HEK293 (cell line): ENCODE measurements around the gene SMIM30.
"Not testable (repeated sequence)": the region's sequence is repeated elsewhere in the genome, so short reads cannot be mapped to it uniquely, and the experiment has no call there.

ENCODE experiments used
- CTCF ChIA-PET: fragments of 350-600 bp; formaldehyde crosslinking; extraction: SDS; loops from one replicate; lab custom pipeline; 2021; ENCODE audit warnings: antibody characterized with exemption; lab: Yijun Ruan, JAX
- POLR2A ChIA-PET: fragments of 300-600 bp; formaldehyde crosslinking; extraction: SDS; loops from one replicate; lab custom pipeline; 2020; ENCODE audit warnings: antibody characterized with exemption, inconsistent platforms; lab: Yijun Ruan, JAX
- H3K27ac ChIP-seq: fragments of 200-500 bp; sonication (Bioruptor generic); 2 replicates; pipeline ENCODE4 v1.5.1; 2014; ENCODE audit warnings: low read depth, low read length, control low read depth, inconsistent platforms; ENCODE audit errors: extremely low read depth
- H3K36me3 ChIP-seq, 2 experiments: fragments of 200-500 bp in 1 of 2; sonication (Bioruptor generic) in 1 of 2; 1 replicate in 1 of 2; 2 replicates in 1 of 2; pipeline ENCODE4 v1.5.1; 2014 to 2017; ENCODE audit warnings: inconsistent platforms in 2 of 2, low read length in 2 of 2; ENCODE audit not compliant: control insufficient read depth in 2 of 2, insufficient read depth in 1 of 2
- H3K4me1 ChIP-seq: fragments of 200-500 bp; sonication (Bioruptor generic); 2 replicates; pipeline ENCODE4 v1.5.1; 2014; ENCODE audit warnings: mild to moderate bottlenecking, low read length, inconsistent platforms; ENCODE audit not compliant: control insufficient read depth, insufficient read depth
- H3K4me3 ChIP-seq: 2 replicates; pipeline ENCODE4 v1.5.1; 2011; ENCODE audit warnings: low read depth, mild to moderate bottlenecking, control low read depth, low read length, moderate library complexity
- H3K9me3 ChIP-seq: fragments of 200-500 bp; sonication (Bioruptor generic); 2 replicates; pipeline ENCODE4 v1.5.1; 2014; ENCODE audit warnings: low read depth, low read length, inconsistent platforms; ENCODE audit not compliant: control insufficient read depth, insufficient read depth
- BCL11A ChIP-seq: fragments of 450-650 bp; formaldehyde crosslinking; IDR thresholded peaks from 2 replicates; pipeline ENCODE4 v1.5.1; 2016; ENCODE audit warnings: low read depth, missing biosample characterization, missing genetic modification characterization
- BCL6B ChIP-seq: fragments of 450-650 bp; formaldehyde crosslinking; IDR thresholded peaks from 2 replicates; pipeline ENCODE4 v1.5.1; 2017; ENCODE audit warnings: missing biosample characterization, missing genetic modification characterization
- CTCF ChIP-seq: fragments of 450-650 bp; formaldehyde crosslinking; IDR thresholded peaks from 2 replicates; pipeline ENCODE4 v1.5.1; 2016; ENCODE audit warnings: missing biosample characterization, missing genetic modification characterization
- KLF9 ChIP-seq: fragments of 450-650 bp; formaldehyde crosslinking; IDR thresholded peaks from 2 replicates; pipeline ENCODE4 v1.5.1; 2016; ENCODE audit warnings: missing biosample characterization, missing genetic modification characterization, low read depth
- MZF1 ChIP-seq: fragments of 450-650 bp; formaldehyde crosslinking; IDR thresholded peaks from 2 replicates; pipeline ENCODE4 v1.5.1; 2017; ENCODE audit warnings: missing biosample characterization, missing genetic modification characterization, borderline replicate concordance
- PRDM1 ChIP-seq: fragments of 450-650 bp; formaldehyde crosslinking; IDR thresholded peaks from 2 replicates; pipeline ENCODE4; 2016; ENCODE audit warnings: missing biosample characterization, missing genetic modification characterization
- ZBTB17 ChIP-seq: fragments of 450-650 bp; formaldehyde crosslinking; IDR thresholded peaks from 2 replicates; pipeline ENCODE4 v1.5.1; 2016; ENCODE audit warnings: missing biosample characterization, missing genetic modification characterization
- ZBTB26 ChIP-seq: fragments of 450-650 bp; formaldehyde crosslinking; optimal IDR thresholded peaks from 2 replicates; pipeline ENCODE3; 2016; ENCODE audit warnings: missing biosample characterization, mild to moderate bottlenecking, missing genetic modification characterization
- ZNF335 ChIP-seq: fragments of 450-650 bp; formaldehyde crosslinking; conservative IDR thresholded peaks from 2 replicates; pipeline ENCODE4 v1.5.1; 2016; ENCODE audit warnings: missing biosample characterization, missing genetic modification characterization
- ZNF366 ChIP-seq: fragments of 450-650 bp; formaldehyde crosslinking; conservative IDR thresholded peaks from 2 replicates; pipeline ENCODE4 v1.5.1; 2016; ENCODE audit warnings: missing biosample characterization, missing genetic modification characterization
- ZNF488 ChIP-seq: fragments of 450-650 bp; formaldehyde crosslinking; IDR thresholded peaks from 2 replicates; pipeline ENCODE4 v1.5.1; 2016; ENCODE audit warnings: missing biosample characterization, missing genetic modification characterization
- ZNF596 ChIP-seq: fragments of 450-650 bp; IDR thresholded peaks from 2 replicates; pipeline ENCODE4 v1.5.0; 2018; ENCODE audit warnings: missing biosample characterization, mild to moderate bottlenecking, missing genetic modification characterization, moderate library complexity
- ZNF654 ChIP-seq: fragments of 450-650 bp; formaldehyde crosslinking; IDR thresholded peaks from 2 replicates; pipeline ENCODE4 v1.5.1; 2016; ENCODE audit warnings: low read depth, missing biosample characterization, missing genetic modification characterization
- ZNF777 ChIP-seq: fragments of 450-650 bp; formaldehyde crosslinking; IDR thresholded peaks from 2 replicates; pipeline ENCODE4 v1.5.1; 2017; ENCODE audit warnings: missing biosample characterization, missing genetic modification characterization, borderline replicate concordance
- ZNF785 ChIP-seq: fragments of 450-650 bp; formaldehyde crosslinking; IDR thresholded peaks from 2 replicates; pipeline ENCODE4 v1.5.1; 2016; ENCODE audit warnings: missing biosample characterization, missing genetic modification characterization
- ZSCAN30 ChIP-seq: fragments of 450-650 bp; IDR thresholded peaks from 2 replicates; pipeline ENCODE4 v1.5.1; 2018; ENCODE audit warnings: missing biosample characterization, mild to moderate bottlenecking, missing genetic modification characterization, moderate library complexity
- ZSCAN4 ChIP-seq: fragments of 450-650 bp; formaldehyde crosslinking; IDR thresholded peaks from 2 replicates; pipeline ENCODE4 v1.5.1; 2017; ENCODE audit warnings: missing biosample characterization, missing genetic modification characterization

SMIM30 gene

GRCh38 chr7:113117374-113117774, 980 bp downstream of the SMIM30 start:
- 0 out of 2 replicates have a peak, but pooled peaks have one; percentile 6 for TF ChIP-seq ZNF335 (tag by site-specific recombination)
- TF ChIP-seq BCL6B (tag by site-specific recombination), result peak; percentile 53; the same call in 1 of the 2 replicates
- peak overlapping the region; percentile 61 for H3K4me3 ChIP-seq
- H3K36me3 ChIP-seq, result peaks cover 0 to 18% of the 10 kb centered on the region in 2 experiments; a peak in 1 of 3 replicates
- H3K4me1 ChIP-seq, H3K9me3 ChIP-seq, H3K27ac ChIP-seq: not testable (repeated sequence)
- CTCF ChIA-PET, result interaction anchor here (0.6 kb wide), 1 partner anchor 18 kb away, joined by 4 read pairs; no protein-coding TSS in a partner anchor
- POLR2A ChIA-PET, result interaction anchor here (0.6 to 0.7 kb wide), 3 partner anchors 50 to 187 kb away, joined by 3 to 6 read pairs (median 5); no protein-coding TSS in a partner anchor

GRCh38 chr7:113113912-113114311, 4.4 kb downstream of the SMIM30 start:
- TF ChIP-seq ZNF488 (tag by site-specific recombination) (no peak), CTCF (tag by site-specific recombination) (peak; percentile 46), ZSCAN4 (tag by site-specific recombination) (no peak)
- CTCF ChIA-PET, result no interaction called here
- no peaks in the 10 kb centered on the region for H3K4me1 ChIP-seq
- H3K4me3 ChIP-seq, result no peak overlapping the region
- H3K36me3 ChIP-seq, result peaks cover 0 to 18% of the 10 kb centered on the region in 2 experiments; a peak in 1 of 3 replicates
- H3K9me3 ChIP-seq, result no peaks in the 10 kb centered on the region
- no peak overlapping the region for H3K27ac ChIP-seq
- POLR2A ChIA-PET, result interaction anchor here (0.6 kb wide), 1 partner anchor 288 kb away, joined by 4 read pairs; no protein-coding TSS in a partner anchor

GRCh38 chr7:113109718-113110117, 8.6 kb downstream of the SMIM30 start:
- ChIA-PET POLR2A (no interaction called here), CTCF (no interaction called here)
- Histone ChIP-seq H3K4me1 (no peaks in the 10 kb centered on the region), H3K27ac (no peak overlapping the region), H3K9me3 (no peaks in the 10 kb centered on the region), H3K4me3 (no peak overlapping the region), H3K36me3 (peaks cover 0 to 6% of the 10 kb centered on the region in 2 experiments; a peak in 1 of 3 replicates)
- TF ChIP-seq BCL11A (tag by site-specific recombination) (no peak), PRDM1 (no peak)

- Histone ChIP-seq H3K4me3 (no peak overlapping the region), H3K27ac (no peak overlapping the region), H3K4me1 (no peaks in the 10 kb centered on the region), H3K9me3 (no peaks in the 10 kb centered on the region), H3K36me3 (no peaks in the 10 kb centered on the region)
- TF ChIP-seq ZBTB26 (tag by site-specific recombination) (no peak), KLF9 (tag by site-specific recombination) (no peak), ZNF777 (tag by site-specific recombination) (no peak), ZNF335 (tag by site-specific recombination) (peak; percentile 36; the same call in 1 of the 2 replicates), ZNF785 (no peak), ZNF366 (tag by site-specific recombination) (no peak), ZNF596 (tag by site-specific recombination) (no peak), MZF1 (tag by site-specific recombination) (no peak), ZNF654 (tag by site-specific recombination) (no peak), ZSCAN30 (peak; percentile 78; the same call in 1 of the 2 replicates), ZSCAN4 (tag by site-specific recombination) (peak; percentile 29; the same call in 1 of the 2 replicates), ZBTB17 (tag by site-specific recombination) (peak; percentile 26; the same call in 1 of the 2 replicates)
- ChIA-PET CTCF (interaction anchor here (0.6 kb wide), 1 partner anchor 85 kb away, joined by 3 read pairs; no protein-coding TSS in a partner anchor), POLR2A (interaction anchor here (1.2 kb wide), 1 partner anchor 14 kb away, joined by 8 read pairs; the partner anchor contains the start of gene GPR85)
Measured at GRCh38 chr7:113100121-113100603, 18.2 kb downstream of the SMIM30 start.
